Fibroblast of lung (primary cell): Measurements from ENCODE around the gene COQ4. TPM values are rescaled to one million over a fixed set of nuclear protein-coding genes. Genes with fewer than 3 reads are reported as not detected.

Source experiments
- DNase-seq, 2 donors: peaks; one replicate each; pipeline versions ENCODE4 v3.0.0 to v3.0.0-alpha.2; 2010; ENCODE audit warnings: low read depth in 2 of 2
- H2AFZ ChIP-seq: 2 replicates; pipeline ENCODE4 v1.5.1; 2012; ENCODE audit warnings: low read length, control low read depth, inconsistent platforms
- H3K27ac ChIP-seq: 2 replicates; pipeline ENCODE4 v1.5.1; 2011; ENCODE audit warnings: low read length, control low read depth; ENCODE audit not compliant: insufficient read depth
- H3K27me3 ChIP-seq: 2 replicates; pipeline ENCODE4 v1.5.1; 2011; ENCODE audit warnings: mild to moderate bottlenecking, low read length; ENCODE audit not compliant: control insufficient read depth, insufficient read depth
- H3K36me3 ChIP-seq: 2 replicates; pipeline ENCODE4 v1.5.1; 2011; ENCODE audit warnings: low read length; ENCODE audit not compliant: control insufficient read depth, insufficient read depth
- H3K4me1 ChIP-seq: 2 replicates; pipeline ENCODE4 v1.5.1; 2011; ENCODE audit warnings: low read length; ENCODE audit not compliant: control insufficient read depth, insufficient read depth; ENCODE audit errors: extremely low read depth
- H3K4me2 ChIP-seq: 2 replicates; pipeline ENCODE4 v1.5.1; 2011; ENCODE audit warnings: low read length, control low read depth; ENCODE audit not compliant: insufficient read depth; ENCODE audit errors: extremely low read depth
- H3K4me3 ChIP-seq, 4 experiments: fragments of 200-600 bp in 1 of 4; sonication (generic) in 1 of 4; replicated peaks in 1 of 4; 2 replicates each; pipeline ENCODE4 v1.5.1; 2011 to 2016; ENCODE audit warnings: low read length in 4 of 4, low read depth in 3 of 4, mild to moderate bottlenecking in 3 of 4, control low read depth in 2 of 4, inconsistent platforms in 1 of 4, mixed read lengths in 1 of 4; ENCODE audit not compliant: insufficient read depth in 1 of 4; ENCODE audit errors: control extremely low read depth in 1 of 4
- H3K79me2 ChIP-seq: 2 replicates; pipeline ENCODE4 v1.5.1; 2012; ENCODE audit warnings: mild to moderate bottlenecking, low read length, inconsistent platforms; ENCODE audit not compliant: control insufficient read depth, insufficient read depth
- H3K9ac ChIP-seq: 2 replicates; pipeline ENCODE4 v1.5.1; 2011; ENCODE audit warnings: mild to moderate bottlenecking, low read length, control low read depth; ENCODE audit not compliant: insufficient read depth
- H3K9me3 ChIP-seq: 2 replicates; pipeline ENCODE4 v1.5.1; 2012; ENCODE audit warnings: low read depth, low read length; ENCODE audit not compliant: control insufficient read depth, insufficient read depth
- H4K20me1 ChIP-seq: 2 replicates; pipeline ENCODE4 v1.5.1; 2011; ENCODE audit warnings: low read length; ENCODE audit not compliant: control insufficient read depth, insufficient read depth; ENCODE audit errors: extremely low read depth
- EZH2 ChIP-seq: IDR thresholded peaks from 2 replicates; pipeline ENCODE4 v1.5.1; 2012; ENCODE audit warnings: low read length, control low read depth, mild to moderate bottlenecking; ENCODE audit errors: missing control alignments
- polyA plus RNA-seq, 2 donors: library from polyadenylated mRNA; depleted of rRNA in 1 of 2; stranded (reverse) in 1 of 2; unstranded in 1 of 2; fragments of >200 nt; gene quantifications; 2 replicates each; pipeline ENCODE4 v1.2.1, GENCODE V29; 2011 to 2012; ENCODE audit warnings: missing spikeins in 1 of 2
- total RNA-seq: library from RNA; depleted of rRNA; stranded (reverse); fragments of >200 nt; gene quantifications from 2 replicates; pipeline ENCODE4 v1.2.1, GENCODE V29; 2014
- TF ChIP-seq, protein P1 (sequence below), 2 donors: IDR thresholded peaks in 1 of 2; conservative IDR thresholded peaks in 1 of 2; 1 replicate in 1 of 2; 2 replicates in 1 of 2; pipeline ENCODE4 v1.5.1; 2011 to 2012; ENCODE audit warnings: low read length in 2 of 2, control low read depth in 1 of 2, inconsistent platforms in 1 of 2, low read depth in 1 of 2, mild to moderate bottlenecking in 1 of 2

The COQ4 gene
- total and polyA plus RNA-seq, 2 donors (not counting 1 experiment from before 2014, with no cell fraction given): 11.2 to 18.7 TPM

DNA sequence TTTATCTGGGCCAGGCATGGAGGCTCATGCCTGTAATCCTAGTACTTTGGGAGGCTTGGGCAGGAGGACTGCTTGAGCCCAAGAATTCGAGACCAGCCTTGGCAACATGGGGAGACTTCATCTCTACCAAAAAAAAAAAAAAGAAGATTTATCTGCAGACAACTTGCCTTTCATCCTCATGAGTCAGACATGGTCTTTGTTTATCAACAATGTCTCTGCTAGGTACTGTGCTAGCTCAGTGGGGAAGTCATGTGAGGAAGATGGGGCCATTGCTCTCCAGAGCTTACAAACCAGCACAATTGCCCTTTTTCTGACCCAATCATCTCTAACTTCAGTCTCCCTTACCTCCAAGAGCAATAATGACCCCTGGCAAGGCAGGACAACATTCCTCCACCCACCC, 50.1 kb downstream of the COQ4 start:
- peak; percentile 21 to 32 for DNase-seq
- Histone ChIP-seq H3K79me2 (peaks cover 32% of the 10 kb centered on the region), H3K4me2 (peak overlapping the region; percentile 96), H3K4me1 (peaks cover 7% of the 10 kb centered on the region), H3K4me3 (peak overlapping the region in 2 of 4 experiments; percentile 71 to 99), H3K27me3 (no peaks in the 10 kb centered on the region), H3K36me3 (peaks cover 1% of the 10 kb centered on the region), H2AFZ (no peak overlapping the region), H4K20me1 (no peaks in the 10 kb centered on the region), H3K27ac (peak overlapping the region; percentile 91), H3K9me3 (no peaks in the 10 kb centered on the region), H3K9ac (no peak overlapping the region)
- TF ChIP-seq, protein P1, sequence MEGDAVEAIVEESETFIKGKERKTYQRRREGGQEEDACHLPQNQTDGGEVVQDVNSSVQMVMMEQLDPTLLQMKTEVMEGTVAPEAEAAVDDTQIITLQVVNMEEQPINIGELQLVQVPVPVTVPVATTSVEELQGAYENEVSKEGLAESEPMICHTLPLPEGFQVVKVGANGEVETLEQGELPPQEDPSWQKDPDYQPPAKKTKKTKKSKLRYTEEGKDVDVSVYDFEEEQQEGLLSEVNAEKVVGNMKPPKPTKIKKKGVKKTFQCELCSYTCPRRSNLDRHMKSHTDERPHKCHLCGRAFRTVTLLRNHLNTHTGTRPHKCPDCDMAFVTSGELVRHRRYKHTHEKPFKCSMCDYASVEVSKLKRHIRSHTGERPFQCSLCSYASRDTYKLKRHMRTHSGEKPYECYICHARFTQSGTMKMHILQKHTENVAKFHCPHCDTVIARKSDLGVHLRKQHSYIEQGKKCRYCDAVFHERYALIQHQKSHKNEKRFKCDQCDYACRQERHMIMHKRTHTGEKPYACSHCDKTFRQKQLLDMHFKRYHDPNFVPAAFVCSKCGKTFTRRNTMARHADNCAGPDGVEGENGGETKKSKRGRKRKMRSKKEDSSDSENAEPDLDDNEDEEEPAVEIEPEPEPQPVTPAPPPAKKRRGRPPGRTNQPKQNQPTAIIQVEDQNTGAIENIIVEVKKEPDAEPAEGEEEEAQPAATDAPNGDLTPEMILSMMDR (conservative IDR thresholded peaks at IDR 0.05 in 1 of 2, IDR thresholded peaks at IDR 0.05 in 1 of 2; ENCODE audit: low read depth in 1 of 2, low read length in 2 of 2): no peak
- no peak for TF ChIP-seq EZH2

DNA sequence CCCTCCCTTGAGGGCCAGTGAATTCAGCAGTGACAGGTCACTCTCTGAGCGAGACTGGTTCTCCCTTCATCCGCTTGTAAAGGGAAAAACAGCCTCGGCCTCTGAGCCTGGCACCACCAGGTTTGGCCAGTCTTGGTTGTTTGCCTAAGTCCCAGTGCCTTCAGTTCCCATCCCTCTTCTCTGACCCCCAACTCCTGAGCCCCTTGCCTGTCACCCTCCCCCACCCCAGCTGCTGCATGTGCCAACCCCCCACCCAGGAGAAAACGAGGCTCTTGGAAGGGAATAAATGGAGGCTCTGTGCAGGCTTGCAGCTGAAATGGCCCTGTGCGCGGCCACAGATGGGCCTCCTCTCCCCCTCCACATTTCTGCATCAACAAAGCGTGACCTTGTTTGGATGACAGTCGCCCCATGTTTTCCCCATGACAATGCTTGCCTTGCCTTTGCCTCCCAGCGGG, 51.6 kb downstream of the COQ4 start:
- H3K36me3 ChIP-seq: peaks cover 3% of the 10 kb centered on the region
- H3K4me2 ChIP-seq: no peak overlapping the region
- no peak for TF ChIP-seq EZH2
- H3K27me3 ChIP-seq: no peaks in the 10 kb centered on the region
- H4K20me1 ChIP-seq: no peaks in the 10 kb centered on the region
- H3K4me3 ChIP-seq: no peak overlapping the region
- H3K4me1 ChIP-seq: peaks cover 7% of the 10 kb centered on the region
- H3K27ac ChIP-seq: no peak overlapping the region
- no peak for DNase-seq
- H3K9me3 ChIP-seq: no peaks in the 10 kb centered on the region
- peaks cover 34% of the 10 kb centered on the region for H3K79me2 ChIP-seq
- no peak overlapping the region for H3K9ac ChIP-seq
- H2AFZ ChIP-seq: no peak overlapping the region

DNA sequence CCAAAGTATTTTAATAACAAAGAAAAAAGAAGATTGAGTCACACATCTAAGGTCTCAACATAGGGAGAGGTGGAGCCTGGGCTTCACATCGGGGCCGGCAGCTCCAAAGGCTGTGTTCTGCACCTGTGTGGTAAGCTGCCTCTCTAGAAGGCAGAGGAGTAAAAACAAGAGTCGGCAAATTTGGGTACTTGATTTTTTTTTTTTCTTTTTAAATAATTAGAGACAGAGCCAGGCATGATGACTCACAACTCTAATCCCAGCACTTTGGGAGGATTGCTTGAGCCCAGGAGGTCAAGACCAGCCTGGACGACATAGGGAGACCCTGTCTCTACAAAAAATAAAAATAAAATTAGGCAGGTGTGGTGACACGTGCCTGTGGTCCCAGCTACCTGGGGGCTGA, 53.2 kb downstream of the COQ4 start:
- Histone ChIP-seq H3K4me1 (peaks cover 7% of the 10 kb centered on the region), H4K20me1 (no peaks in the 10 kb centered on the region), H3K9ac (no peak overlapping the region), H3K4me2 (no peak overlapping the region), H3K4me3 (no peak overlapping the region), H3K27ac (no peak overlapping the region), H3K9me3 (no peaks in the 10 kb centered on the region), H3K27me3 (no peaks in the 10 kb centered on the region), H3K79me2 (peaks cover 34% of the 10 kb centered on the region), H3K36me3 (peaks cover 5% of the 10 kb centered on the region), H2AFZ (no peak overlapping the region)
- no peak for TF ChIP-seq EZH2
- TF ChIP-seq, protein P1 (conservative IDR thresholded peaks at IDR 0.05 in 1 of 2, IDR thresholded peaks at IDR 0.05 in 1 of 2; ENCODE audit: low read depth in 1 of 2, low read length in 2 of 2): no peak
- DNase-seq: no peak
